ENCODE results near the gene ETNK1. TPM values are rescaled to one million over a fixed set of nuclear protein-coding genes. Genes with fewer than 3 reads are reported as not detected.

Gene ETNK1, protein sequence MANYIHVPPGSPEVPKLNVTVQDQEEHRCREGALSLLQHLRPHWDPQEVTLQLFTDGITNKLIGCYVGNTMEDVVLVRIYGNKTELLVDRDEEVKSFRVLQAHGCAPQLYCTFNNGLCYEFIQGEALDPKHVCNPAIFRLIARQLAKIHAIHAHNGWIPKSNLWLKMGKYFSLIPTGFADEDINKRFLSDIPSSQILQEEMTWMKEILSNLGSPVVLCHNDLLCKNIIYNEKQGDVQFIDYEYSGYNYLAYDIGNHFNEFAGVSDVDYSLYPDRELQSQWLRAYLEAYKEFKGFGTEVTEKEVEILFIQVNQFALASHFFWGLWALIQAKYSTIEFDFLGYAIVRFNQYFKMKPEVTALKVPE
- 18.7 and 19.4 TPM in 2 replicates for total RNA-seq

DNA sequence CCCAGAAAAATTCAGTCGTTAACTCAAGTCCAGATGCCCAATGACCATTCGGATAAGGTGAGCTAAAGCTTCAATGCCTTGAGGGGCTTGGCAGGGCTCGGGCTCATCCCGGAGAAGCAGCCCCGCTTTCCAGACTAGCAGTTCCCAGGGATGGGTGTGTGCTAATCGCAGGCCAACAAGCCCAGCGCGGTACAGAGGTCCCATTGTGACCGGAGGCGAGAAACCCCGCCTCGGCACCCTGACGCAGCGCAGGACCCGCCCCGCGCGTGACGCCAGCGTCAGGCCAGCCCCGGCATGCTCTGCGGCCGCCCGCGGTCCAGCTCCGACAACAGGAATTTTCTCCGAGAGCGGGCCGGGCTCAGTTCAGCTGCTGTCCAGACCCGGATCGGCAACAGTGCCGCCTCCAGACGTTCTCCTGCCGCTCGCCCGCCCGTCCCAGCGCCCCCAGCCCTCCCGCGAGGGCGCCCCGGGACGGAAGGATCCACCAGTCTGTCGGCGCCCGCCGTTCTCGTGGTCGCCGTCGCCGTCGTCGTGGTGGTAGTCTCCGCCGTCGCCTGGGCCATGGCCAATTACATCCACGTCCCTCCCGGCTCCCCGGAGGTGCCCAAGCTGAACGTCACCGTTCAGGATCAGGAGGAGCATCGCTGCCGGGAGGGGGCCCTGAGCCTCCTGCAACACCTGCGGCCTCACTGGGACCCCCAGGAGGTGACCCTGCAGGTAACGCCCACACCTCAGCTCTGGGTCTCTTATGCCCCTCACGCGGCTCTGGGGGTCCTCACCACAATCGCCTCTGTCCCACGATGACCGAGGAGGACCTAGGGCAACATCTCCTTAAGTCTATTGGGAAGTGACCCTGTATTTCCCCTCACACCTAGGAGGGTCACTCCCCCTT, at the start of gene ETNK1:
ETNK1 (plus strand) TSS at position 302 of the 892 bp plus-strand sequence; CDS start at position 562, 260 bp downstream.

Other genes starting within 250 kb of the ETNK1 start
- gene C2CD5, start 80.6 kb upstream of the ETNK1 start, total RNA-seq: 15.3 and 17.2 TPM in 2 replicates